Ovary (tissue), 9 donors: ENCODE results near the gene LRRC10. TPM values are rescaled to one million over a fixed set of nuclear protein-coding genes. Genes with fewer than 3 reads are reported as not detected.

Experiments used
- DNase-seq, 5 donors: peaks; one replicate each; pipeline ENCODE4 v3.0.0-alpha.2; 2019 to 2020
- H3K27ac ChIP-seq, 2 donors: fragments of 200-600 bp; one replicate each; pipeline versions ENCODE4 v1.5.1 to v1.8.0; 2019 to 2022
- H3K27me3 ChIP-seq: fragments of 200-600 bp; one replicate; pipeline ENCODE4 v1.8.0; 2022
- H3K36me3 ChIP-seq: fragments of 200-600 bp; sonication (generic); one replicate; pipeline ENCODE4 v1.5.1; 2019
- H3K4me1 ChIP-seq: one replicate; pipeline ENCODE4 v1.8.1; 2013; ENCODE audit warnings: mild to moderate bottlenecking, moderate library complexity; ENCODE audit not compliant: insufficient read depth
- H3K4me3 ChIP-seq: fragments of 200-600 bp; sonication (generic); one replicate; pipeline ENCODE4 v1.5.1; 2017
- H3K9me3 ChIP-seq, 2 donors: fragments of 200-600 bp in 1 of 2; sonication (generic) in 1 of 2; one replicate each; pipeline versions ENCODE4 v1.5.1 to v1.8.1; 2013 to 2019; ENCODE audit warnings: mild to moderate bottlenecking in 1 of 2, moderate library complexity in 1 of 2
- EP300 ChIP-seq: sonication (generic); formaldehyde crosslinking; IDR thresholded peaks from one replicate; pipeline ENCODE4 v1.6.1; 2017; ENCODE audit warnings: antibody characterized with exemption
- POLR2A ChIP-seq: fragments of 450-650 bp; IDR thresholded peaks from one replicate; pipeline ENCODE4 v1.6.1; 2017; ENCODE audit warnings: antibody characterized with exemption, mild to moderate bottlenecking, moderate library complexity
- WGBS, 3 donors: extraction: QIAGEN DNeasy Blood & Tissue Kit in 1 of 3; methylation state at CpG; one replicate each; pipeline versions ENCODE4 v1.1.5 to v1.1.7; 2013 to 2017; 5-methylcytosine and 5-hydroxymethylcytosine counted together
- intact Hi-C, 4 donors: fragments of 100-400 bp; cut with DNase I; formaldehyde crosslinking; loops; one replicate each; pipeline versions ENCODE4 v1.11.0 to v1.15.1; 2022 to 2023
- polyA plus RNA-seq, 2 donors: library from polyadenylated mRNA; stranded (reverse); fragments of 200-250 nt in 1 of 2; fragments of 350-450 nt in 1 of 2; fragmentation: Illumina TruSeq in 1 of 2; extraction: RNeasy Lipid Tissue Mini Kit (QIAGEN cat#74804) in 1 of 2; gene quantifications; one replicate each; pipeline ENCODE4 v1.2.3, GENCODE V29; 2013 to 2014
- total RNA-seq, 7 donors: library from RNA; depleted of rRNA in 2 of 7; stranded (reverse); fragments of >200 nt in 2 of 7; fragmentation: NEBNext Ultra II Directional in 3 of 7; extraction: Animal tissue kit (Norgen Biotek cat#: 25700) in 3 of 7; gene quantifications; one replicate each; pipeline versions ENCODE4 v1.1.0 to v1.2.4, GENCODE V29; 2016 to 2023
- TF ChIP-seq, protein P1 (sequence below), 3 donors: fragments of 450-650 bp in 2 of 3; fragments of 200-600 bp in 1 of 3; IDR thresholded peaks; one replicate each; pipeline versions ENCODE4 v1.5.1 to v1.8.0; 2016 to 2022; ENCODE audit warnings: antibody characterized with exemption in 3 of 3, mild to moderate bottlenecking in 1 of 3
- donor health status: DM: no; HTN: no; CAD: no; lungs with moderate emphysema.
- donor health status: DM: no; HTN: no; CAD: no.
- donor health status: Bipolar disorder and iron deficiency.
- donor health status: DM: yes; HTN: yes; CAD: no.
- donor health status: DM: no; HTN: no; CAD: no.
- donor health status: DM: yes; HTN: yes; CAD: no.

Gene LRRC10
- total and polyA plus RNA-seq, 9 donors = not detected

DNA sequence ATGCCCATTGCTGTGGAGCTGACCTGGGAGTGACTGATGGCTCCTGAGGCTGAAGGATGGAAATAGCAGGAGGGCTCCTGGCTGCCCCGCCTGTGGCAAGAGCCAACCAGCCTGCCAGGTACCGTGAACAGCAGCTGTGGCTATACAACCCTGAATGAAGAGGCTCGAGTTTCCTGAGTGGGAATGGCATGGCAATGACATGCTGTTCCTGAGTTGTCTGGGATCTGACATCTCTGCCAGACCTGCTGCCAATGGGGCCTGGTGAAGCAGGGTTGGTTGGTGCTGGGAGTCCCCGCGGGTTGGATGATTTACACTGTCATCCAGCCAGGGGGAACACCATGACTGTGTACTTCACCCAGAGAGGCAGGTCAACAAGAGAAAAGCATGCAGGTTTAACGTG is 31.8 kb upstream of the LRRC10 start:
- no peaks in the 10 kb centered on the region for H3K9me3 ChIP-seq
- no peaks in the 10 kb centered on the region for H3K36me3 ChIP-seq
- no peak overlapping the region for H3K27ac ChIP-seq
- TF ChIP-seq POLR2A (no peak), EP300 (no peak)
- TF ChIP-seq, protein P1, sequence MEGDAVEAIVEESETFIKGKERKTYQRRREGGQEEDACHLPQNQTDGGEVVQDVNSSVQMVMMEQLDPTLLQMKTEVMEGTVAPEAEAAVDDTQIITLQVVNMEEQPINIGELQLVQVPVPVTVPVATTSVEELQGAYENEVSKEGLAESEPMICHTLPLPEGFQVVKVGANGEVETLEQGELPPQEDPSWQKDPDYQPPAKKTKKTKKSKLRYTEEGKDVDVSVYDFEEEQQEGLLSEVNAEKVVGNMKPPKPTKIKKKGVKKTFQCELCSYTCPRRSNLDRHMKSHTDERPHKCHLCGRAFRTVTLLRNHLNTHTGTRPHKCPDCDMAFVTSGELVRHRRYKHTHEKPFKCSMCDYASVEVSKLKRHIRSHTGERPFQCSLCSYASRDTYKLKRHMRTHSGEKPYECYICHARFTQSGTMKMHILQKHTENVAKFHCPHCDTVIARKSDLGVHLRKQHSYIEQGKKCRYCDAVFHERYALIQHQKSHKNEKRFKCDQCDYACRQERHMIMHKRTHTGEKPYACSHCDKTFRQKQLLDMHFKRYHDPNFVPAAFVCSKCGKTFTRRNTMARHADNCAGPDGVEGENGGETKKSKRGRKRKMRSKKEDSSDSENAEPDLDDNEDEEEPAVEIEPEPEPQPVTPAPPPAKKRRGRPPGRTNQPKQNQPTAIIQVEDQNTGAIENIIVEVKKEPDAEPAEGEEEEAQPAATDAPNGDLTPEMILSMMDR (IDR thresholded peaks at IDR 0.05) = no peak
- no peak for DNase-seq
- WGBS, 3 donors = 72 to 79% (median 77%) methylated on average over 6 of the region's 6 CpGs
- no peak overlapping the region for H3K4me3 ChIP-seq
- intact Hi-C loops = loop anchor here in 1 of 4 donors (10.0 kb wide), 1 partner anchor 248 kb away; no protein-coding TSS in a partner anchor
- H3K4me1 ChIP-seq = no peaks in the 10 kb centered on the region
- H3K27me3 ChIP-seq = no peaks in the 10 kb centered on the region

DNA sequence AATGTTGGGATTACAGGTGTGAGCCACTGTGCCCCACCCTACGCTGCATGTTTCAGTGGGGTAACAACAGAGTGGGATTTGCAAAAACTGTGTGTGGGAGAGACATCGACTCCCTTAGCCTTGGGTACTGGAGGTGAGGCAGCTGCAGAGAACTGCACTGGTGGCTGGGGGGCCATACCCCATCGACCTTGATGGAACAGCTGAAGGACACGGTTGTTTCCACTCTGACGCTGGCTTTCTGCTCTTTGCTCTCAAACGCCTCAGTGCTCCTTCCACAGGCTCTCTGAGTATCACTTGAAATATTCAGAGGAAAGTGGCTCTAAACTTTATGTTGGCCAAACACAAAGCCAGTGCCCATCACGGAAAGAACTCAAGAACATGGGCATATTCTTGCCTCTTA is 30.8 kb upstream of the LRRC10 start:
- DNase-seq = no peak

DNA sequence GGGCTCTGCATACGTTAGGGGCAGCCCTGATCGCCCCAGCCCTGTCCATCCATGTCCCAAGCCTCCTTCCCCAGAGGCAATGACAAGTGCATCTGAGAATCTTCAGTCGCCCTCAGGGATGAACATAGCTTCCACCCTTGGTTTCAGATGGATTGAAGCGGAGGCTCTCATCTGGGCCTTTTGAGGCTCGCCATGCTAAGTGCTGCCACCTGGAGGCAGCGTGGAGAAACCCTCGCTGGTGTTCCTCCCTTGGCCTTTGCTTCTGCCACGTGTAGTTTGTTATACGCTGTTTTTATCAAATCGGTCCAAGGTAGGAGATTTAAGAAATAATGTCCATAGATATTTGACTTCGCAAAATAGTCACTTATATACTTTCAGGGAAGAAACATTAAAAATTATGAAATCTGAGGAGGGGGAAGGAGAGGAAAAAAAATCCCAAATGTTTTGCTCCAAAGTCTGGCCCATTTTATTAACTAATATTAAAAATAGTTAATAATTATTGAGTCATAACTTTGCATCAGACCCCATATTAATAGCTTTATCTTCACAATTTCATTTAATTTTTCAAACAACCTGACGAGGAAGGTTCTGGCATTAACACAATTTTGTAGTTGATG is 28.8 kb upstream of the LRRC10 start:
- intact Hi-C loops = loop anchor here in 1 of 4 donors (10.0 kb wide), 1 partner anchor 245 kb away; no protein-coding TSS in a partner anchor
- Histone ChIP-seq H3K4me1 (no peaks in the 10 kb centered on the region), H3K27me3 (no peaks in the 10 kb centered on the region), H3K27ac (no peak overlapping the region), H3K4me3 (no peak overlapping the region), H3K9me3 (no peaks in the 10 kb centered on the region), H3K36me3 (no peaks in the 10 kb centered on the region)
- DNase-seq = peak; percentile 30 to 71 (median 59)
- 24 to 27% (median 26%) methylated on average over 12 of the region's 12 CpGs for WGBS, 3 donors
- TF ChIP-seq POLR2A = no peak
- TF ChIP-seq, protein P1 (IDR thresholded peaks at IDR 0.05) = peak; percentile 31 to 52 (median 34)

More for the DNA sequence above, 30.8 kb upstream of the LRRC10 start:
- WGBS, 3 donors = 64 to 79% (median 66%) methylated on average over 7 of the region's 7 CpGs
- H3K36me3 ChIP-seq = no peaks in the 10 kb centered on the region
- intact Hi-C loops = loop anchor here in 1 of 4 donors (10.0 kb wide), 1 partner anchor 247 kb away; no protein-coding TSS in a partner anchor
- H3K9me3 ChIP-seq = no peaks in the 10 kb centered on the region
- no peaks in the 10 kb centered on the region for H3K4me1 ChIP-seq
- H3K27me3 ChIP-seq = no peaks in the 10 kb centered on the region
- no peak overlapping the region for H3K4me3 ChIP-seq
- no peak overlapping the region for H3K27ac ChIP-seq
- TF ChIP-seq EP300 (no peak), POLR2A (no peak)
- TF ChIP-seq, protein P1 (IDR thresholded peaks at IDR 0.05) = no peak

DNA sequence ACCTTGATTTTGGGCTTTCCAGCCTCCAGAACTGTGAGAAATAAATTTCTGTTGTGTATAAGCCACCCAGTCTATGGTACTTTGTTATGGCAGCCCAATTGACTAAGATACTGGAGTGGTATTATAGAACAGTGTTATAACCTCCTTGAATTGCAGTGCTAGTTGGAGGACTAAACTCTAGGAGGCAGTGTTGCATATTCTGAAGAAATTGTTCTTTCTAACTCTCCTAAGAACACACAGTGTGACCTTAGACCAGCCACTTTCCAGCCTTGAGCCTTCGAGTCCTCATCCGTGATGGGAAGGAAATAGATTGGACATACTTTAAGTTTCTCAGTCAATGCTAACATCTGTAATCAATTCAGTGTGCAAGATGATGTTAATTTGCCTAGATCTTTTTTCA is 22.4 kb upstream of the LRRC10 start:
- Histone ChIP-seq H3K27ac (no peak overlapping the region), H3K9me3 (no peaks in the 10 kb centered on the region), H3K4me3 (no peak overlapping the region), H3K4me1 (no peaks in the 10 kb centered on the region), H3K27me3 (no peaks in the 10 kb centered on the region), H3K36me3 (no peaks in the 10 kb centered on the region)
- no peak for DNase-seq
- intact Hi-C loops = no loop called here
- TF ChIP-seq EP300 (no peak), POLR2A (no peak)
- TF ChIP-seq, protein P1 (IDR thresholded peaks at IDR 0.05) = no peak
- 89 to 94% (median 92%) methylated on average over 2 of the region's 2 CpGs for WGBS, 3 donors
